H9 (cell line): Measurements from ENCODE around the gene CDK5R1. TPM values are rescaled to one million over a fixed set of nuclear protein-coding genes. Genes with fewer than 3 reads are reported as not detected.
A peak's percentile ranks its signal among the peaks of the same experiment; 100 is the strongest.

Experiments
- DNase-seq: peaks from one replicate; pipeline ENCODE4 v3.0.0-alpha.2; 2017
- H2AFZ ChIP-seq: one replicate; pipeline ENCODE4 v1.6.1; 2013; ENCODE audit warnings: mild to moderate bottlenecking, low read length, control low read depth, moderate library complexity
- H2AK5ac ChIP-seq: 2 replicates; pipeline ENCODE4 v1.6.1; 2013; ENCODE audit warnings: low read length, control low read depth, mixed read lengths; ENCODE audit not compliant: insufficient read length
- H2BK120ac ChIP-seq: one replicate; pipeline ENCODE4 v1.6.1; 2013; ENCODE audit warnings: low read depth, mild to moderate bottlenecking, low read length, control low read depth, inconsistent platforms; ENCODE audit not compliant: poor library complexity, severe bottlenecking
- H2BK12ac ChIP-seq: 2 replicates; pipeline ENCODE4 v1.6.1; 2013; ENCODE audit warnings: low read length, control low read depth, mixed read lengths, low read depth; ENCODE audit not compliant: insufficient read length
- H2BK15ac ChIP-seq: 2 replicates; pipeline ENCODE4 v1.6.1; 2013; ENCODE audit warnings: low read depth, low read length, control low read depth
- H2BK20ac ChIP-seq: one replicate; pipeline ENCODE4 v1.6.1; 2013; ENCODE audit warnings: low read depth, mild to moderate bottlenecking, low read length, control low read depth, inconsistent platforms; ENCODE audit not compliant: poor library complexity, severe bottlenecking
- H2BK5ac ChIP-seq: 2 replicates; pipeline ENCODE4 v1.6.1; 2013; ENCODE audit warnings: low read length, control low read depth, mixed read lengths; ENCODE audit not compliant: insufficient read length
- H3K14ac ChIP-seq: 2 replicates; pipeline ENCODE4 v1.6.1; 2013; ENCODE audit warnings: low read length, control low read depth; ENCODE audit not compliant: insufficient read depth
- H3K18ac ChIP-seq: 2 replicates; pipeline ENCODE4 v1.6.1; 2013; ENCODE audit warnings: low read depth, mild to moderate bottlenecking, mixed read lengths, low read length, control low read depth; ENCODE audit not compliant: insufficient read length
- H3K23ac ChIP-seq: 2 replicates; pipeline ENCODE4 v1.6.1; 2013; ENCODE audit warnings: low read length, control low read depth, mixed read lengths, low read depth; ENCODE audit not compliant: insufficient read length
- H3K23me2 ChIP-seq: 2 replicates; pipeline ENCODE4 v1.6.1; 2013; ENCODE audit warnings: low read depth, mild to moderate bottlenecking, mixed read lengths, low read length, control low read depth; ENCODE audit not compliant: insufficient read length, poor library complexity, severe bottlenecking
- H3K27ac ChIP-seq: 2 replicates; pipeline ENCODE4 v1.5.1; 2013; ENCODE audit warnings: low read length, control low read depth, mixed read lengths, low read depth; ENCODE audit not compliant: insufficient read length
- H3K27me3 ChIP-seq: 2 replicates; pipeline ENCODE4 v1.6.1; 2013; ENCODE audit warnings: low read length, control low read depth, inconsistent platforms; ENCODE audit not compliant: insufficient read depth
- H3K4ac ChIP-seq: 2 replicates; pipeline ENCODE4 v1.6.1; 2013; ENCODE audit warnings: low read depth, mild to moderate bottlenecking, control low read depth, inconsistent platforms, low read length, moderate library complexity
- H3K4me1 ChIP-seq: 2 replicates; pipeline ENCODE4 v1.6.1; 2013; ENCODE audit warnings: low read length, control low read depth, inconsistent platforms; ENCODE audit not compliant: insufficient read depth
- H3K4me2 ChIP-seq: 2 replicates; pipeline ENCODE4 v1.6.1; 2013; ENCODE audit warnings: low read length, control low read depth, mixed read lengths; ENCODE audit not compliant: insufficient read length, insufficient read depth
- H3K56ac ChIP-seq: 2 replicates; pipeline ENCODE4 v1.6.1; 2013; ENCODE audit warnings: low read depth, mild to moderate bottlenecking, mixed read lengths, low read length, control low read depth; ENCODE audit not compliant: insufficient read length
- H3K79me1 ChIP-seq: 2 replicates; pipeline ENCODE4 v1.6.1; 2013; ENCODE audit warnings: low read depth, mild to moderate bottlenecking, moderate library complexity, low read length, control low read depth, inconsistent platforms; ENCODE audit not compliant: insufficient read depth, poor library complexity, severe bottlenecking
- H3K79me2 ChIP-seq: 2 replicates; pipeline ENCODE4 v1.6.1; 2013; ENCODE audit warnings: low read length, control low read depth, inconsistent platforms; ENCODE audit not compliant: insufficient read depth
- H3K9ac ChIP-seq: 2 replicates; pipeline ENCODE4 v1.6.1; 2013; ENCODE audit warnings: low read length, control low read depth, mixed read lengths; ENCODE audit not compliant: insufficient read length; ENCODE audit errors: extremely low read depth
- H3K9me3 ChIP-seq: one replicate; pipeline ENCODE4 v1.6.1; 2013; ENCODE audit warnings: low read depth, low read length, inconsistent platforms; ENCODE audit not compliant: control insufficient read depth
- H3T11ph ChIP-seq: one replicate; pipeline ENCODE4 v1.6.1; 2013; ENCODE audit warnings: mild to moderate bottlenecking, low read length, control low read depth, inconsistent platforms
- H4K20me1 ChIP-seq: one replicate; pipeline ENCODE4 v1.6.1; 2013; ENCODE audit not compliant: control insufficient read depth, insufficient read length, insufficient read depth
- H4K5ac ChIP-seq: 2 replicates; pipeline ENCODE4 v1.6.1; 2013; ENCODE audit warnings: low read depth, mild to moderate bottlenecking, mixed read lengths, low read length, control low read depth; ENCODE audit not compliant: insufficient read length
- H4K8ac ChIP-seq: replicated peaks from 2 replicates; pipeline ENCODE4 v1.6.1; 2013; ENCODE audit warnings: low read length, control low read depth, mixed read lengths, low read depth; ENCODE audit not compliant: insufficient read length
- H4K91ac ChIP-seq: 2 replicates; pipeline ENCODE4 v1.6.1; 2013; ENCODE audit warnings: low read depth, mild to moderate bottlenecking, moderate library complexity, mixed read lengths, low read length, control low read depth; ENCODE audit not compliant: insufficient read length
- H3K27ac Mint-ChIP-seq, 3 experiments: 2 replicates in 2 of 3; 3 replicates in 1 of 3; pipeline ENCODE4 v1.8.0; 2020 to 2021; ENCODE audit warnings: mixed read lengths in 3 of 3, mild to moderate bottlenecking in 1 of 3, moderate library complexity in 1 of 3
- H3K27me3 Mint-ChIP-seq: 2 replicates; pipeline ENCODE4 v1.8.0; 2021; ENCODE audit warnings: low read depth, mild to moderate bottlenecking, moderate library complexity, mixed read lengths
- H3K36me3 Mint-ChIP-seq, 3 experiments: 2 replicates in 2 of 3; 3 replicates in 1 of 3; pipeline ENCODE4 v1.8.0; 2020 to 2021; ENCODE audit warnings: low read depth in 3 of 3, mixed read lengths in 3 of 3; ENCODE audit not compliant: insufficient read depth in 1 of 3
- H3K4me1 Mint-ChIP-seq, 2 experiments: 2 replicates each; pipeline ENCODE4 v1.8.0; 2020; ENCODE audit warnings: mixed read lengths in 2 of 2
- H3K4me3 Mint-ChIP-seq, 2 experiments: 2 replicates in 1 of 2; 3 replicates in 1 of 2; pipeline ENCODE4 v1.8.0; 2020 to 2021; ENCODE audit warnings: mild to moderate bottlenecking in 2 of 2, mixed read lengths in 2 of 2, moderate library complexity in 1 of 2
- H3K9me3 Mint-ChIP-seq, 2 experiments: 2 replicates in 1 of 2; 3 replicates in 1 of 2; pipeline ENCODE4 v1.8.0; 2020; ENCODE audit warnings: mild to moderate bottlenecking in 2 of 2, mixed read lengths in 2 of 2, moderate library complexity in 1 of 2
- CTCF ChIP-seq: fragments of 200-600 bp; sonication (generic); conservative IDR thresholded peaks from 3 replicates; pipeline ENCODE4 v1.8.0; 2021; ENCODE audit warnings: antibody characterized with exemption, mild to moderate bottlenecking
- WGBS: extraction: QIAGEN DNeasy Blood & Tissue Kit; methylation state at CpG from one replicate; pipeline ENCODE4 v1.1.7; 2013; ENCODE audit warnings: missing lambda C conversion rate, low lambda C conversion rate, mixed read lengths; ENCODE audit not compliant: insufficient read length; ENCODE audit errors: extremely low coverage; 5-methylcytosine and 5-hydroxymethylcytosine counted together
- total RNA-seq: library from RNA; stranded (reverse); gene quantifications from 2 replicates; pipeline ENCODE4 v1.2.1, GENCODE V29; 2021

Gene CDK5R1
- total RNA-seq, 1 experiment from 2014 or later, result 11.4 TPM

- Histone ChIP-seq H3K27ac (no peak overlapping the region), H4K91ac (no peak overlapping the region), H3K4ac (no peak overlapping the region), H4K5ac (no peak overlapping the region), H4K20me1 (no peaks in the 10 kb centered on the region), H3K4me2 (no peak overlapping the region), H3K23ac (no peak overlapping the region), H3K79me1 (no peaks in the 10 kb centered on the region), H3K79me2 (no peaks in the 10 kb centered on the region), H3K9me3 (no peaks in the 10 kb centered on the region), H2BK5ac (no peak overlapping the region), H4K8ac (no peak overlapping the region), H2BK120ac (no peak overlapping the region), H3K14ac (no peak overlapping the region; the same call in 1 of the 2 replicates), H3K23me2 (no peaks in the 10 kb centered on the region), H3K27me3 (no peaks in the 10 kb centered on the region), H3K18ac (no peak overlapping the region), H2BK15ac (no peak overlapping the region), H3K9ac (no peak overlapping the region), H2AK5ac (no peak overlapping the region), H3K4me1 (no peaks in the 10 kb centered on the region), H2AFZ (no peak overlapping the region), H3K56ac (no peak overlapping the region), H3T11ph (no peak overlapping the region), H2BK12ac (no peak overlapping the region), H2BK20ac (no peak overlapping the region)
- no peak for DNase-seq
- H3K4me1 Mint-ChIP-seq, result peaks cover 7 to 12% of the 10 kb centered on the region in 2 experiments
- peaks cover 0 to 5% (median 3%) of the 10 kb centered on the region in 3 experiments; a peak in 4 of 7 replicates for H3K36me3 Mint-ChIP-seq
- TF ChIP-seq CTCF, result no peak
- no peaks in the 10 kb centered on the region for H3K9me3 Mint-ChIP-seq
- H3K27me3 Mint-ChIP-seq, result no peaks in the 10 kb centered on the region; the same call in 1 of the 2 replicates
- no peak overlapping the region for H3K4me3 Mint-ChIP-seq
- peak overlapping the region in 2 of 3 experiments; percentile 58 to 68; a peak in 3 of 7 replicates for H3K27ac Mint-ChIP-seq
- no CpG with 5 or more reads among the region's 18 CpGs for WGBS
Measured at GRCh38 chr17:32504166-32504990, 17.6 kb downstream of the CDK5R1 start.
